Measurements from ENCODE around the gene SUMO1. TPM values are rescaled to one million over a fixed set of nuclear protein-coding genes. Genes with fewer than 3 reads are reported as not detected.

SUMO1 gene
- total and polyA plus RNA-seq, 2 of the 4 experiments (the other 2 are of a cell fraction): 72.3 to 90.0 TPM

DNA sequence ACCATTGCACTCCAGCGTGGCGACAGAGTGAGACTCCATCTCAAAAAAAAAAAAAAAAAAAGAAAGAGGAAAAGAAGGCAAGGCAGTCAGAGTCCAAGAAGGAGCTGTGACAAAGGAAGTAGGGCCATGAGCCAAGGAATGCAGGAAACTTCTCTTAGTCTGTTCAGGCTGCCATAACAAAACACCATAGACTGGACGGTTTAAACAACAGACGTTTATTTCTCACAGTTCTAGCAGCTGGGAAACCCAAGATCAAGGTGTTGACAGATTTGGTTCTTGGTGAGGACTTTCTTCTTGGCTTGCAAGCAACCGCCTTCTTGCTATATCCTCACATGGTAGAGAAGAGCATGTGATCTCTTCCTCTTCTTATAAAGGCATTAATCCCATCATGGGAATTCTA, 13.1 kb upstream of the SUMO1 start:
- CTCF ChIA-PET: interaction anchor here (0.6 kb wide), 1 partner anchor 20 kb away, joined by 4 read pairs; no protein-coding TSS in a partner anchor
- POLR2A ChIA-PET (ENCODE audit: unreplicated experiment): interaction anchor here (0.6 kb wide), 1 partner anchor 10 kb away, joined by 3 read pairs; no protein-coding TSS in a partner anchor
- ATAC-seq (ENCODE audit: low read depth): peak; percentile 46
- no peaks in the 10 kb centered on the region for H3K79me1 ChIP-seq (ENCODE audit: low read depth in 1 of 2, low read length in 2 of 2)
- dilution Hi-C loops (cut with HindIII; ENCODE audit: low sequenced_read_pairs, unreplicated experiment): no loop called here
- H3K14ac ChIP-seq (replicated peaks; ENCODE audit: low read depth, low read length): no peak overlapping the region
- H3K27me3 ChIP-seq (ENCODE audit: control insufficient read depth, insufficient read depth, low read length): no peaks in the 10 kb centered on the region
- H2AFZ ChIP-seq (replicated peaks; ENCODE audit: low read length, poor library complexity): no peak overlapping the region
- no peak overlapping the region for H4K8ac ChIP-seq (ENCODE audit: low read depth in 2 of 2, low read length in 2 of 2)
- H2AK9ac ChIP-seq (replicated peaks; ENCODE audit: low read depth, low read length, poor library complexity): no peak overlapping the region
- TF ChIP-seq RAD21 (IDR thresholded peaks at IDR 0.05; ENCODE audit: low read length): no peak
- TF ChIP-seq RFX5 (IDR thresholded peaks at IDR 0.05; ENCODE audit: low read depth, low read length): no peak
- no peak for TF ChIP-seq NFE2L2 (IDR thresholded peaks at IDR 0.05; ENCODE audit: low read depth, low read length)
- TF ChIP-seq, protein P1, sequence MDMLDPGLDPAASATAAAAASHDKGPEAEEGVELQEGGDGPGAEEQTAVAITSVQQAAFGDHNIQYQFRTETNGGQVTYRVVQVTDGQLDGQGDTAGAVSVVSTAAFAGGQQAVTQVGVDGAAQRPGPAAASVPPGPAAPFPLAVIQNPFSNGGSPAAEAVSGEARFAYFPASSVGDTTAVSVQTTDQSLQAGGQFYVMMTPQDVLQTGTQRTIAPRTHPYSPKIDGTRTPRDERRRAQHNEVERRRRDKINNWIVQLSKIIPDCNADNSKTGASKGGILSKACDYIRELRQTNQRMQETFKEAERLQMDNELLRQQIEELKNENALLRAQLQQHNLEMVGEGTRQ (IDR thresholded peaks at IDR 0.05; ENCODE audit: low read depth, low read length): no peak
- TF ChIP-seq, protein P2, sequence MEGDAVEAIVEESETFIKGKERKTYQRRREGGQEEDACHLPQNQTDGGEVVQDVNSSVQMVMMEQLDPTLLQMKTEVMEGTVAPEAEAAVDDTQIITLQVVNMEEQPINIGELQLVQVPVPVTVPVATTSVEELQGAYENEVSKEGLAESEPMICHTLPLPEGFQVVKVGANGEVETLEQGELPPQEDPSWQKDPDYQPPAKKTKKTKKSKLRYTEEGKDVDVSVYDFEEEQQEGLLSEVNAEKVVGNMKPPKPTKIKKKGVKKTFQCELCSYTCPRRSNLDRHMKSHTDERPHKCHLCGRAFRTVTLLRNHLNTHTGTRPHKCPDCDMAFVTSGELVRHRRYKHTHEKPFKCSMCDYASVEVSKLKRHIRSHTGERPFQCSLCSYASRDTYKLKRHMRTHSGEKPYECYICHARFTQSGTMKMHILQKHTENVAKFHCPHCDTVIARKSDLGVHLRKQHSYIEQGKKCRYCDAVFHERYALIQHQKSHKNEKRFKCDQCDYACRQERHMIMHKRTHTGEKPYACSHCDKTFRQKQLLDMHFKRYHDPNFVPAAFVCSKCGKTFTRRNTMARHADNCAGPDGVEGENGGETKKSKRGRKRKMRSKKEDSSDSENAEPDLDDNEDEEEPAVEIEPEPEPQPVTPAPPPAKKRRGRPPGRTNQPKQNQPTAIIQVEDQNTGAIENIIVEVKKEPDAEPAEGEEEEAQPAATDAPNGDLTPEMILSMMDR (conservative IDR thresholded peaks at IDR 0.05; ENCODE audit: low read depth, low read length): no peak
- no peak for TF ChIP-seq FOS (IDR thresholded peaks at IDR 0.05; ENCODE audit: low read depth, low read length)
- no peak for TF ChIP-seq POLR2A (IDR thresholded peaks at IDR 0.05; ENCODE audit: low read depth, low read length)
- TF ChIP-seq CEBPB (IDR thresholded peaks at IDR 0.05; ENCODE audit: low read depth, low read length): no peak
- no peak for TF ChIP-seq RCOR1 (IDR thresholded peaks at IDR 0.05; ENCODE audit: insufficient replicate concordance, low read length)
- no peak for TF ChIP-seq MAFK (IDR thresholded peaks at IDR 0.05; ENCODE audit: low read depth, low read length)
- TF ChIP-seq CHD1 (IDR thresholded peaks at IDR 0.05; ENCODE audit: low read depth, low read length): no peak
- TF ChIP-seq MXI1 (IDR thresholded peaks at IDR 0.05; ENCODE audit: borderline replicate concordance, low read depth, low read length): no peak
- no peak for TF ChIP-seq MAZ (IDR thresholded peaks at IDR 0.05; ENCODE audit: borderline replicate concordance, low read depth, low read length)
- TF ChIP-seq BHLHE40 (IDR thresholded peaks at IDR 0.05; ENCODE audit: low read depth, low read length): no peak
- no peak for TF ChIP-seq SMC3 (IDR thresholded peaks at IDR 0.05; ENCODE audit: low read depth, low read length)
- TF ChIP-seq, protein P3, sequence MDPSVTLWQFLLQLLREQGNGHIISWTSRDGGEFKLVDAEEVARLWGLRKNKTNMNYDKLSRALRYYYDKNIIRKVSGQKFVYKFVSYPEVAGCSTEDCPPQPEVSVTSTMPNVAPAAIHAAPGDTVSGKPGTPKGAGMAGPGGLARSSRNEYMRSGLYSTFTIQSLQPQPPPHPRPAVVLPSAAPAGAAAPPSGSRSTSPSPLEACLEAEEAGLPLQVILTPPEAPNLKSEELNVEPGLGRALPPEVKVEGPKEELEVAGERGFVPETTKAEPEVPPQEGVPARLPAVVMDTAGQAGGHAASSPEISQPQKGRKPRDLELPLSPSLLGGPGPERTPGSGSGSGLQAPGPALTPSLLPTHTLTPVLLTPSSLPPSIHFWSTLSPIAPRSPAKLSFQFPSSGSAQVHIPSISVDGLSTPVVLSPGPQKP (IDR thresholded peaks at IDR 0.05; ENCODE audit: borderline replicate concordance, low read depth, low read length): no peak
- in situ Hi-C loops (cut with MboI; ENCODE audit: low sequenced_read_pairs): no loop called here
- H3K9ac ChIP-seq (ENCODE audit: low read depth, low read length): no peak overlapping the region
- H2BK15ac ChIP-seq (ENCODE audit: low read depth, low read length): no peak overlapping the region
- H3K27ac ChIP-seq (ENCODE audit: insufficient read depth, low read length): no peak overlapping the region
- no peak overlapping the region for H2AK5ac ChIP-seq (ENCODE audit: low read depth, low read length)
- no peak overlapping the region for H2BK120ac ChIP-seq (ENCODE audit: low read depth, low read length)
- intact Hi-C loops (cut with micrococcal nuclease): no loop called here
- no CpG with 5 or more reads among the region's 5 CpGs for WGBS, 2 experiments (ENCODE audit: extremely low coverage in 2 of 2, insufficient read length in 1 of 2)
- H3K4me1 ChIP-seq (ENCODE audit: control insufficient read depth, insufficient read depth, low read length): no peaks in the 10 kb centered on the region; the same call in 1 of the 2 replicates
- peaks cover 1% of the 10 kb centered on the region; the same call in 1 of the 2 replicates for H3K9me3 ChIP-seq (ENCODE audit: control insufficient read depth, insufficient read depth, low read length)
- H4K91ac ChIP-seq (ENCODE audit: insufficient read depth, low read depth, low read length): no peak overlapping the region
- no peak overlapping the region for H3K23ac ChIP-seq (ENCODE audit: low read depth, low read length)
- H3K4me2 ChIP-seq (ENCODE audit: low read depth, low read length): no peak overlapping the region
- H3K9me1 ChIP-seq (ENCODE audit: insufficient read depth, low read length): no peaks in the 10 kb centered on the region
- no peak overlapping the region for H3K4me3 ChIP-seq (ENCODE audit: insufficient read depth, low read depth, low read length)
- H4K20me1 ChIP-seq (ENCODE audit: insufficient read depth, low read length): no peaks in the 10 kb centered on the region
- DNase-seq: peak; percentile 31
- no peak overlapping the region for H3K18ac ChIP-seq (ENCODE audit: low read depth, low read length)
- no peak overlapping the region for H3K4ac ChIP-seq (ENCODE audit: low read depth, low read length)
- H2BK5ac ChIP-seq (ENCODE audit: low read depth, low read length, poor library complexity, severe bottlenecking): no peak overlapping the region
- H4K5ac ChIP-seq (ENCODE audit: low read depth, low read length): no peak overlapping the region
- H3K36me3 ChIP-seq (ENCODE audit: control insufficient read depth, insufficient read depth, low read length): no peaks in the 10 kb centered on the region
- BruUV-seq (replicated peaks): no TSS peak
- no peak overlapping the region for H2BK20ac ChIP-seq (ENCODE audit: low read depth, low read length)
- no peak overlapping the region for H3K56ac ChIP-seq (ENCODE audit: extremely low read depth, insufficient read depth, low read length)

Measured in IMR-90 (cell line).